Cardiac muscle cell (in vitro differentiated cells and primary cell): ENCODE data around the gene DAZAP1. TPM values are rescaled to one million over a fixed set of nuclear protein-coding genes. Genes with fewer than 3 reads are reported as not detected.
A peak's percentile ranks its signal among the peaks of the same experiment; 100 is the strongest.

Experiments
- DNase-seq, 2 donors: peaks; one replicate each; pipeline versions ENCODE4 v3.0.0 to v3.0.0-alpha.2; 2010 to 2017; ENCODE audit warnings: low read depth in 1 of 2, low spot score in 1 of 2
- H3K27ac ChIP-seq: fragments of 200-600 bp; sonication (generic); 2 replicates; pipeline ENCODE4 v1.5.1; 2016
- H3K27me3 ChIP-seq: fragments of 200-600 bp; sonication (generic); 2 replicates; pipeline ENCODE4 v1.6.0; 2016; ENCODE audit warnings: control low read depth
- H3K36me3 ChIP-seq: fragments of 200-600 bp; sonication (generic); 2 replicates; pipeline ENCODE4 v1.5.1; 2016; ENCODE audit warnings: control low read depth
- H3K4me1 ChIP-seq: fragments of 200-600 bp; sonication (generic); 2 replicates; pipeline ENCODE4 v1.8.1; 2017; ENCODE audit warnings: low read depth, mild to moderate bottlenecking, mixed run types
- H3K4me3 ChIP-seq: fragments of 200-600 bp; sonication (generic); 2 replicates; pipeline ENCODE4 v1.5.1; 2016; ENCODE audit warnings: mild to moderate bottlenecking
- H3K9me3 ChIP-seq: fragments of 200-600 bp; sonication (generic); 2 replicates; pipeline ENCODE4 v1.5.1; 2017; ENCODE audit warnings: low read depth, mild to moderate bottlenecking, control low read depth
- CTCF ChIP-seq: IDR thresholded peaks from 2 replicates; pipeline ENCODE4 v1.5.1; 2012; ENCODE audit warnings: low read depth, mild to moderate bottlenecking, low read length
- polyA plus RNA-seq: library from polyadenylated mRNA; unstranded; fragments of >200 nt; fragmentation: Nextera tagmentation; extraction: Ambion mirVana; gene quantifications from 2 replicates; pipeline ENCODE4 v1.2.1, GENCODE V29; 2016
- total RNA-seq: library from RNA; depleted of rRNA; stranded (reverse); fragments of >200 nt; gene quantifications from 2 replicates; pipeline ENCODE4 v1.2.3, GENCODE V29; 2016

DAZAP1 gene
- total and polyA plus RNA-seq, 2 experiments from 2014 or later: 43.0 to 112 TPM

- Histone ChIP-seq H3K9me3 (no peaks in the 10 kb centered on the region), H3K27ac (no peak overlapping the region), H3K36me3 (peaks cover 22% of the 10 kb centered on the region), H3K27me3 (peaks cover 8% of the 10 kb centered on the region), H3K4me1 (peaks cover 4% of the 10 kb centered on the region), H3K4me3 (no peak overlapping the region)
- no peak for DNase-seq
- TF ChIP-seq CTCF: no peak
Measured at GRCh38 chr19:1441022-1441426, 33.6 kb downstream of the DAZAP1 start.

DNA sequence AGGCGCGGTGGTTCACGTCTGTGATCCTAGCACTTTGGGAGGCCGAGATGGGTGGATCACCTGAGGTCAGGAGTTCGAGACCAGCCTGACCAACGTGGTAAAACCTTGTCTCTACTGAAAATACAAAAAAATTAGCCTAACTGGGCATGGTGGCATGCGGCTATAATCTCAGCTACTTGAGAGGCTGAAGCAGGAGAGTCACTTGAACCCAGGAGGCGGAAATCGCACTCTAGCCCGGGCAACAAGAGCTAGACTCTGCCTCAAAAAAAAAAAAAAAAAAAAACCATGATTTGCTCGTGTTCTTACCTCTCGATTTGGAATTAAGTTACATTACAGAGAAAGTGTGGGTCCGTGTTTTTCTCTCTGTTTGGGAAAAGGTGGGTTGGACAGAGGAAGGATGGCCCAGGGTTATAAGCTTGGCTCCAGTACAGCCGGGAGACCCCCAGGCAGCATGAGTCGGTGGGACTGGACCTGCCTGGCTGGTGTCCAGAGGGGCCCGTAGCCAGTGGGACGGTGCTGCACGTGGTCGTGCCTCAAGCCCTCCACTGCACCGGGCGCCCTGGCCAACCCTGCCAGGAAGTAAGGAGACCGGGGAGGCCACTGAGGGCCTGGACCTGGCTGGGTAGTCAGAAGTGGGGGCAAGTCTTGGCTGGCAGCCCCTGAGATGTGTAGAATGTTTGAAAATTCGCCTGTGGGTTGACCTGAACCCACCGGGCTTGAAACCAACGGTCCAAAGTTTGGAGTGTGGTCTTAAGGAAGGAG is 34.5 kb downstream of the DAZAP1 start:
- Histone ChIP-seq H3K4me1 (peaks cover 9% of the 10 kb centered on the region), H3K27me3 (peaks cover 16% of the 10 kb centered on the region), H3K4me3 (no peak overlapping the region), H3K27ac (no peak overlapping the region), H3K36me3 (peaks cover 22% of the 10 kb centered on the region), H3K9me3 (no peaks in the 10 kb centered on the region)
- TF ChIP-seq CTCF: no peak
- no peak for DNase-seq

DNA sequence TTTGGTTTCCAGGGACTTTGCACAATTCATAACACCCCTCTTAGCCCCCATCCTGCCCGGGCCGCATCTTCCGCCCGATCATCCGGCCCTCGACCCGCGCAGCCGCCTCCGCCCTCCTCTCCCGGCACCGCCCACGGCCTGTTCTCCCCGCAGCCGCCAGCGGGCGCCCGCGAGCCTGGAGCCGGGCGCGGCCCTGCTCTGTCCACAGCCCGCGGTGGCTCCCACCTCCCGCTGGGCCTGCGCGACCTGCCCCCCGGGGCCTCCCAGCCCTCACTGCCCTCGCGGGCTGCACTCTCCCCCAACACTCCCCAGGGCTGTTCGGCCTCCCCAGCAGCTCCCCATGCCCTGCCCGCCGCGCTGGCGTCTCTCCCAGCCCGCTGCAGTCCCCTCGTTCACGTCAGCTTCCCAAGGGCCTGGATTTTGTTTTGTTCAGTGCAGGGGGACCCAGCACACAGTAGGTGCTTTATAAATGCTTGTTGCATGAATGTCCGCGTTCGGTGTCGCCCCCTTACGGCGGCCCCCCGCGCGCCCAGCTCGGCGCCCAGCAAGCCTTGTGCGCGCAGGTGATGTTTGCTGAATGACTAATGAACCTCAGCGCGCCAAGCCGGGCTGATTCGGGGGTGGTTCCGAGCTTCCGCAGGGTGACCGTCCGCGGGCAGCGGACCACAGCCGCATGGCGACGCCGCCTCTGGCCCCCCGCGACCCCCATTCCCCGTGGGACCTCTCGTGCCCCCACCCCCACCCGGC is 38.0 kb downstream of the DAZAP1 start:
- DNase-seq: peak; percentile 60 to 78
- Histone ChIP-seq H3K9me3 (no peaks in the 10 kb centered on the region), H3K27ac (no peak overlapping the region), H3K4me3 (peak overlapping the region; percentile 53), H3K4me1 (peaks cover 5% of the 10 kb centered on the region), H3K36me3 (peaks cover 13% of the 10 kb centered on the region), H3K27me3 (peaks cover 51% of the 10 kb centered on the region)
- TF ChIP-seq CTCF: peak; percentile 82

DNA sequence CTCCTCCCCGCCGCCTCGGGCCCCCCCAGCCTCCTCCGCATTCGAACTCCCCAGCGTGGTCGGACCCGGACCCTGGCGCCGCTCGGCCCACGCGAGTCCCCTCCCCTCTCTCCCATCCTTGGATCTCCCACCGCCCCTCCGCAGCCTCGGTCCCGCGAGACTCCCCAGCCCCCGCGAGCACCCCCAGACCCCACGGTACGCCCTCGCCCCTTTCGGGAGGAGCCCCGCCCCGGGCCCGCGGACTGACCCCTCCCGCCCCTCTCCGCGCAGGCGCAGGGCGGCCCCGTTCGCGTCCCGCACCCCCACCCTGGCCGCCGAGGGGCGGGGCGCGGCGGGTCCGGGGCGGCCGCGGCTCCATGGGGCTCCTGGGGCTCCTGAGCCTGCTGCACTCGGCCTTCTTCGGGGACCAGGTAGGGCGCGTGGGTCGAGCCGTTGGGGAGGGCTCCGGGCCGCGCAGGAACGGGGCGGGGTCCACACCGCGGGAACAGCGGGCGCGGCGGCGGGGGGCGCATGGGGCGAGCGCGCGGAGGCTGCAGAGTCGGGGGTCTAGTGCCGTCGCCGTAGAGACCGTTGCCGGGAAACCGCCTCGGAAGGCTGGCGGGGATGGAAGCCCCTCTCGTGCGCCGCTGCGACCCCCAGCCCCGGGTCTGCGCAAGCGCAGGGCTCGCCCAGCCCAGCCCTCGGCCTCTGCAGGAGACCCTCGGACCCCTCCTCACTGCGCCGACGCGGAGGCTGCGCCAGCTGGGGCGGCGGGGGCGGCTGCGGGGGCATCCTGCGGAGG is 38.7 kb downstream of the DAZAP1 start:
- peak overlapping the region; percentile 53 for H3K4me3 ChIP-seq
- H3K27ac ChIP-seq: no peak overlapping the region
- TF ChIP-seq CTCF: no peak
- peaks cover 59% of the 10 kb centered on the region for H3K27me3 ChIP-seq
- peaks cover 5% of the 10 kb centered on the region for H3K4me1 ChIP-seq
- peak in 1 of 2 donors; percentile 74 for DNase-seq
- peaks cover 5% of the 10 kb centered on the region for H3K36me3 ChIP-seq
- no peaks in the 10 kb centered on the region for H3K9me3 ChIP-seq

DNA sequence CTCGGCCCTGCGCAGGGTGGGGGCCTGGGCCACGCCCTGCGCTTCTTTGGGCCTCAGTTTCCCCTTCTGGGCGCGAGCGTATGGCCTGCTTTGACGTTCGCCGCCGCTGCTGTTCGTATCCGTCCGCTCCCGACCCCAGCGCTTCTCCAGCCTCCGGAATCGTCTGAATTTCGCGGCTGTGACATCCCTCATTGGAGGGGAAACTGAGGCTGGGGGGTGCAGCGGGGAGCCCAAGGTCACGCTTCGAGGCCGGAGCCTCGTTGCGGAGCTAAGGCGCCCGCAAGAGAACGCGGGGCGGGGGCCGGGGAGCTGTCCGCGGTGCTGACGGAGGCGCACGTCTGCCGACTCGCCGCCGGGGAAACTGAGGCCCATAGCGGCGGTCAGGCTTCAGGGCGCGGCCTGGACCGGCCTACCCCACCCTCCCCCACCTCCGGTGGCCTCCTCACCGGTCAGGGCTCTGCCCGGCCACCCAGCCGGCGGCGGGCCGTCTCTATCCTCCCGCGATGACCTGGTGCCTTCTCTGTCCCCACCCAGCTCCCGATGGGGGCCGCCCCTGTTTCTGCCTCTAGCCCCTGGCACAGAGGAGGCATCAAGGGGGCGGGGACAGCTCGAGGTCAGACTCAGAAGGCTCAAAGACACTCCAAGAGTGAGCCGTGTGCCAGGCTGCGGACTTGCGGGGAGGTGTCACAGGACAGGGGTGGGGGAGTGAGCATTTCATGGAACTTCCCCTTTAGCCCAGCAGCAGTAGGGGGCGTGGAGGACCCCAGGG is 39.5 kb downstream of the DAZAP1 start:
- peak in 1 of 2 donors; percentile 71 for DNase-seq
- TF ChIP-seq CTCF: no peak
- Histone ChIP-seq H3K4me3 (peak overlapping the region; percentile 53), H3K4me1 (peaks cover 5% of the 10 kb centered on the region), H3K27me3 (peaks cover 67% of the 10 kb centered on the region), H3K36me3 (no peaks in the 10 kb centered on the region), H3K27ac (no peak overlapping the region), H3K9me3 (no peaks in the 10 kb centered on the region)
